GM13976 (cell line): ENCODE results near the gene DNAH2.

Experiments used
- DNase-seq: peaks from one replicate; pipeline ENCODE4 v3.0.0; 2012; ENCODE audit warnings: low spot score
- in situ Hi-C: fragments of 300-500 bp; cut with MboI; formaldehyde crosslinking; loops from one replicate; pipeline ENCODE4 v1.12.0; 2022; ENCODE audit warnings: low sequenced_read_pairs, mixed read lengths, inconsistent platforms; ENCODE audit not compliant: unreplicated experiment
- TF ChIP-seq, protein P1 (sequence below): IDR thresholded peaks from 2 replicates; pipeline ENCODE4 v1.5.1; 2012; ENCODE audit warnings: borderline replicate concordance, mild to moderate bottlenecking; ENCODE audit not compliant: insufficient read depth; ENCODE audit errors: extremely low read depth, missing control alignments, control extremely low read depth

Gene DNAH2

DNA sequence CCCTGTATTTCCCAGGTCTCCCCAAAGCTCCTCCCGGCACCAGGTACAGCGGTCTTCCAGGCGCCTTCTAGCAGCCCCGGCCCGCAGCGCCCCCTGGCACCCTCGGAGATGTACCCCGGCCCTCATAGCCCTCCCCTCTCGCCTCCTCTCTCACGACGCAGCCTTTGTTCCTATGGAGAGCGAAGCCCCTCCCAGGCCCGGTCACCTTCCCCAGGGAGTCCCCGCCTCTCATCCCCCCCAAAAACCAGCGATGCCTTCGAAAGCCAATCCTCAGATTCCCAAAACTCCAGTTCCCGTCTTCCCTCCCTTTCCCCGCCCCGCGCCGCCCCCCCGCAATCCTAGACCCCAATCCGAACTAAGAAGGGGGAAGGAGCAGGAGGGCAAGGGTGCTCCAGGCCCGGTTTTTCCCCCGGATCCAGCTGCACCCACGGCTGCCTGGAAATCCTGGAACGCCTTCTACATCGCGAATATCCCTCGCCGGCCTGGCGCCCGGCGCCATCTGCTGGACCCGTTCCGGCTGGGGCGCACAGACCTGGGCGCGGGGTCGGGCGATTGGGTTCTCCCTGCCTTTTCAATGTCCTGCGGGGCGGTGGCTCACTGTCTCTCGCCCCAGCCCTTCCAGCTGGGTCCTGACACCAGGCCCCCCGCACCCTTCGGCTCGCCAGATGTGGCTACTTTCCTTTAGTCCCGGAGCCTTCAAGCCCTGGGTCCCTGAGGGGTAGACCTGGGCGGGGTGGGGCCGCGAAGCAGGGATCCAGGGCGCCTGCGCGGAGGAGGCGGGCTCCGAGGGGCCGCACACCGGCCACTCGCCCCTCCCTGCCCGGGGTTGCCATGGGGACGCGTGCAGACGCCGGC is at the start of gene DNAH2:
Gene DNAH2 (plus strand): TSS at position 844 of the 855 bp plus-strand sequence. CDS start 1,991 bp downstream, outside the sequence.
- peak; percentile 85 for DNase-seq
- TF ChIP-seq, protein P1, sequence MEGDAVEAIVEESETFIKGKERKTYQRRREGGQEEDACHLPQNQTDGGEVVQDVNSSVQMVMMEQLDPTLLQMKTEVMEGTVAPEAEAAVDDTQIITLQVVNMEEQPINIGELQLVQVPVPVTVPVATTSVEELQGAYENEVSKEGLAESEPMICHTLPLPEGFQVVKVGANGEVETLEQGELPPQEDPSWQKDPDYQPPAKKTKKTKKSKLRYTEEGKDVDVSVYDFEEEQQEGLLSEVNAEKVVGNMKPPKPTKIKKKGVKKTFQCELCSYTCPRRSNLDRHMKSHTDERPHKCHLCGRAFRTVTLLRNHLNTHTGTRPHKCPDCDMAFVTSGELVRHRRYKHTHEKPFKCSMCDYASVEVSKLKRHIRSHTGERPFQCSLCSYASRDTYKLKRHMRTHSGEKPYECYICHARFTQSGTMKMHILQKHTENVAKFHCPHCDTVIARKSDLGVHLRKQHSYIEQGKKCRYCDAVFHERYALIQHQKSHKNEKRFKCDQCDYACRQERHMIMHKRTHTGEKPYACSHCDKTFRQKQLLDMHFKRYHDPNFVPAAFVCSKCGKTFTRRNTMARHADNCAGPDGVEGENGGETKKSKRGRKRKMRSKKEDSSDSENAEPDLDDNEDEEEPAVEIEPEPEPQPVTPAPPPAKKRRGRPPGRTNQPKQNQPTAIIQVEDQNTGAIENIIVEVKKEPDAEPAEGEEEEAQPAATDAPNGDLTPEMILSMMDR = peak; percentile 47
- in situ Hi-C loops = no loop called here

GRCh38 chr17:7668482-7668881 is 49.1 kb upstream of the DNAH2 start:
- DNase-seq = no peak
- in situ Hi-C loops = no loop called here
- TF ChIP-seq, protein P1 = no peak

GRCh38 chr17:7673239-7673638 is 44.3 kb upstream of the DNAH2 start:
- no peak for DNase-seq
- in situ Hi-C loops = no loop called here
- TF ChIP-seq, protein P1 = no peak

DNA sequence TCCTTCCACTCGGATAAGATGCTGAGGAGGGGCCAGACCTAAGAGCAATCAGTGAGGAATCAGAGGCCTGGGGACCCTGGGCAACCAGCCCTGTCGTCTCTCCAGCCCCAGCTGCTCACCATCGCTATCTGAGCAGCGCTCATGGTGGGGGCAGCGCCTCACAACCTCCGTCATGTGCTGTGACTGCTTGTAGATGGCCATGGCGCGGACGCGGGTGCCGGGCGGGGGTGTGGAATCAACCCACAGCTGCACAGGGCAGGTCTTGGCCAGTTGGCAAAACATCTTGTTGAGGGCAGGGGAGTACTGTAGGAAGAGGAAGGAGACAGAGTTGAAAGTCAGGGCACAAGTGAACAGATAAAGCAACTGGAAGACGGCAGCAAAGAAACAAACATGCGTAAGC is 42.6 kb upstream of the DNAH2 start:
- TF ChIP-seq, protein P1 = no peak

DNA sequence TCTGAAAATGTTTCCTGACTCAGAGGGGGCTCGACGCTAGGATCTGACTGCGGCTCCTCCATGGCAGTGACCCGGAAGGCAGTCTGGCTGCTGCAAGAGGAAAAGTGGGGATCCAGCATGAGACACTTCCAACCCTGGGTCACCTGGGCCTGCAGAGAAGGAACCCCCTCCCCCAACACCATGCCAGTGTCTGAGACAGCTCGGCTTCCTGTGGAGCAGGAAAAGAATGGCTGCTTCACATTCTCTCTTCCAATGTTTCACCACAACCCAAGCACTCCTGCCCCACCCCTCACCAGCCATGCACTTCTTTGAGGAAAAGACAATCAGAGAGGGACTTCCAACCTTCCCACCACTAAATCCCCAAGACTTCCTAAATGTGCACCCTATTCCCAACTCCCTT is 41.0 kb upstream of the DNAH2 start:
- in situ Hi-C loops = no loop called here
- TF ChIP-seq, protein P1 = no peak

More for the DNA sequence above, 42.6 kb upstream of the DNAH2 start:
- no peak for DNase-seq
- in situ Hi-C loops = no loop called here

DNA sequence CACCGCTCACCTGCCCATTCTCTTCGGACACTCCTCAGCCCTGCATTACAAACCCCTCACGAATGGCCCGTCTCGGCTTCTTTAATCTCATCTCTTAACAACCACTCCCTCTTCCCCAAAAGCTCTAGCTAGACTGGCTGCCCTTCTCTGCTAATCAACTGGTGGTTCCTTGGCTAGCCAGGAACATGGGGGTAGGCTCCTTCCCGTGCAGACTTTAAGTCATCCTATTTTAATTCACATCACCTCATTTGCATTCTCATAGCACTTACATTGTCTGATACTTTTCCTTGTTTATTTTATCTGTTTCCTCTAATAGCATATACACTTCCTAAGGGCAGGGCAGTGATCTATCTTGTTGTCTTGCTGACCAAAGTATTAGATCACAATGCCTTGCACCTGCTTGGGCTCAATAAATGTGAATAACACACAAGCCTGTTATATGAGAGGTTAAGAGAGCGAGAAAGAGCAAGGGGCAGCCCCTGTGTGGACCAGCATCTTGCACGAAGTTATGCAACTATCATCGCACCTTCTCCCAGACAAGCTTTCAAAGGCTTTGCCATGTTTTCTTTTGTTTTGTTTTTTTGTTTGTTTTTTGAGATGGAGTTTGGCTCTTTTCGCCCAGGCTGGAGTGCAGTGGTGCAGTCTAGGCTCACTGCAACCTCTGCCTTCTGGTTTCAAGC is 40.0 kb upstream of the DNAH2 start:
- DNase-seq = no peak
- TF ChIP-seq, protein P1 = no peak
- in situ Hi-C loops = no loop called here

More for the DNA sequence above, 41.0 kb upstream of the DNAH2 start:
- no peak for DNase-seq
